Endothelial cell of hepatic sinusoid (primary cell): ENCODE data around the gene POLR2C.

Experiments
- in situ Hi-C: cut with HindIII; loops from 2 replicates; pipeline ENCODE4 v1.10.0; 2017; ENCODE audit warnings: low sequenced_read_pairs

The POLR2C gene

DNA sequence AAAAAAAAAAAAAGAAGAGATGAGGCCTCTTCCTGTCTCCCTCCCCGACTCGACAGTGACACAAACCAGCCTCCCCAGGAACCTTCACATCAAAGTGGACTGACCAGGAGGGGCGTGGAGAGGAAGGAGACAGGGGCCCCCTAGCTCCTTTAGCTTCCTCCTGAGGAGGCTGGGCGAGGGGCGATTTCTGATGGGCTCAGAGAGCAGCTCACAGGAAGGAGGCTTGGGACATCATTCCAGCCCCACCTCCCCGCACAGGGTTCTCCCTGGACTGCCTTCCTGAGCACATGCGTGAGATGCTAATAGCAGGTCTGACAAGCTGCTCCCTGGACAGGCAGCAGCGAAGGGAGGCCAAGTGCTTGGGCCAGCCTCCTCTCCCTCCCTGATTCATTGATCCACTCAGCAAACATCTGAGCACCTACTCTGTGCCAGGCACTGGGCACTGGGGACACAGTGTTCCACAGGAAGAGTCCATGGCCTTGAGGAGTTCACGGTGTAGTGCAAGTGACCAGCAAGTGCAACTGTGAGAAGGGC is 38.2 kb downstream of the POLR2C start:
- in situ Hi-C loops, result loop anchor here (10.0 kb wide), 1 partner anchor 74 kb away; no protein-coding TSS in a partner anchor

DNA sequence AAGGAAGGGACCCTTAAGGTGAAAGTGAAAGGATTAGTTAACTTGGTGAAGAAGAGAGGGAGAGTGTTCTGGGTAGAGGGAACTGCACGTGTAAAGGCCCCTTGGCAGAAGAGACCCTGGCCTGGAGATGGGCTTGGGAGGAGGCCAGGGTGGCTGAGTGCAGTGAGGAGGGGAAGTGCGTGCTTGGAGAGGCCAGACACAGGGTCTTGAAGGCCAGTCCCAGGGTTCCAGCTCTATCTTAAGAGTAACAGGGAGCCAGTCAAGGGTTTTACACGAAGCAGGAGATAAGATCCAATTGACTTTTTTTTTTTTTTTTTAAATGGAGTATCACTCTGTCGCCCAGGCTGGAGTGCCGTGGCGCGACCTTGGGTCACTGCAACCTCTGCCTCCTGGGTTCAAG is 39.0 kb downstream of the POLR2C start:
- in situ Hi-C loops, result loop anchor here (10.0 kb wide), 1 partner anchor 73 kb away; no protein-coding TSS in a partner anchor

DNA sequence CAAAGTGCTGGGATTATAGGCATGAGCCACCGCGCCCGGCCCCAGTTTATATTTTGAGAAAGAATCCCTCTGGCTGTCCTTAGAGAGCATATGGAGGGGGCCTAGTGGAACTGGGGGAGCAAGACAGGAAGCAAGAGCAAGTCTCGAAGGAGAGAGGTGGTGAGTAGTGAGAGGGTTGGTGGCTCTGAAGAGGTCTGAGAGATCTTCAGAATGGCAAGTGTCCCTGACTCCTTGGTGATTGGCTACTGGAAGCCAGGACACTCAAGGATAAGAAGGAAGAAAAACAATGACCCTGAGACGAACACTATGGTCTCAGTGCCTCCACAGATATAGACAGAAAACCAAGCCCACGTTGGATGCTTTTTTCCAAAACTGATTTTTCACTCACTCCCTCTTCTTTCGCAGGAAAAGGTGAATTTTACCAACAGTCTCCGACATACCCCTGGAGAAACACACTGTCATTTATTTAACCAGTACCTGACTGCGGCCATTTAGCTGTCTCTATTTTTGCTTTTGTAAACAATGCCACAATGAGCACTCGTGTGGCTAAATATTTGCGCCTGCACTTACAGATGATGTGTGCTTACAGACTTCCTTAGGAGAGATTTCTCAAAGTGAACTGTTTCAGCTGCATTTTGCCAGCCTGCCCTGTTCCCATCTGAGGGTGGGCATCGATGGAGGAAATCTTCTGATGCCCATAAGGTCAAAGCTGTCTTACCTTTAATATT is 39.7 kb downstream of the POLR2C start:
- in situ Hi-C loops, result loop anchor here (10.0 kb wide), 1 partner anchor 73 kb away; no protein-coding TSS in a partner anchor

DNA sequence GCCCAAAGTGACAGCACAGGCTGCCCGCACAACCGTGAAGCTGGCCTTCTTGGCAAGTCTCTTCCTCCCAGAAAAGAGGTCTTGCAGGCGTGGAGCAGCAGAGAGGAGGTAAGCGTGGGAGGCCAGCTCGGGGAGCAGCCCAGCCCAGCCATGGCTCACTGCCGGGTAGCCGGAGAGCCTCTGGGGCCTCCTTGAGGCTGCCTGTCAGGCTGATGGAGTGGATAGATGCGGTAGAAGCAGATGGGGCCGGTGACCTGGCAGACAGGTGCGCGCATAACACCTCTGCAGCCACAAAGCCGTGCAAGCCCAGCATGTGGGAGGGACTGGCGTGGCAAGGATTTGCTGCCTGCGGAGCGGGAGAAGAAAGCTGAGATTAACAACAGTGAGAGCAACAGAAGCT is 40.9 kb downstream of the POLR2C start:
- in situ Hi-C loops, result loop anchor here (10.0 kb wide), 1 partner anchor 71 kb away; no protein-coding TSS in a partner anchor

DNA sequence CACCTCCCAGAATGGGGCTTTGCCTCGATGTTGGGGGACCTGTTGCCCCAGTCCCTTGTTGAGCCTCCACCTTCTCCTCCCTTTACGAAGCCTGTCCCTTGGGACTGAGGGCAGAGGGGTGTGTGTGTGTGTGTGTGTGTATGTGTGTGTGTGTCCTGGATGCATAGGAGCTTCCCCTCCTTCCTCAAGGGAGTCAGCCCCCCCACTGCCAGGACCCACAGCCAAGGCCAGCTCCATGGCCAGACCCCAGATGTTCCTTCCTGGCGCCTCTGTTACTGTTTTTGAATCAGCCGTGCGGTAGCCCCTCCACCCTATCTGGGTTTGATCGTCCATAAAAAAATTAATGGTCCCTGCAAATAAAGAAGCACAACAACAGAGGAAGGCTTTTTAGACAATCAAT is 41.5 kb downstream of the POLR2C start:
- in situ Hi-C loops, result loop anchor here (10.0 kb wide), 1 partner anchor 71 kb away; no protein-coding TSS in a partner anchor

DNA sequence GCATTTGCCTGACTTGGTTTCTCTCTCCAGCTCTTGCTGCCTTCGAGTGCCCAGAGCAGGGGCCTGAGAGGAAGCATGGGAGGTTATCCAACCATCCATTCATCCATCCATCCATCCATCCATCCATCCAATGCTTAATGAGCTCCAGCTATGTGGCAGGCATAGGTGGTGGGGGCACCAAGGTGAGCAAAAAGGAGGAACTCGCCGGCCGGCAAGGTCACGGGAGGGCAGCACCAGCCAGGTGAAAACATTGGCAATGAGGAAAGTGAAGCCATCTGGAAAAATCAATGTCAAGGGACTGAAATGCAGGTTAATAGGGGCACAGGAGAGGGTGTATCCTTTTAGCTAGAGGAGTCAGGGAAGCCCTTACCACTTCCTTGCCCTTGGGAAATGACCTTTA is 42.0 kb downstream of the POLR2C start:
- in situ Hi-C loops, result loop anchor here (10.0 kb wide), 1 partner anchor 70 kb away; no protein-coding TSS in a partner anchor

DNA sequence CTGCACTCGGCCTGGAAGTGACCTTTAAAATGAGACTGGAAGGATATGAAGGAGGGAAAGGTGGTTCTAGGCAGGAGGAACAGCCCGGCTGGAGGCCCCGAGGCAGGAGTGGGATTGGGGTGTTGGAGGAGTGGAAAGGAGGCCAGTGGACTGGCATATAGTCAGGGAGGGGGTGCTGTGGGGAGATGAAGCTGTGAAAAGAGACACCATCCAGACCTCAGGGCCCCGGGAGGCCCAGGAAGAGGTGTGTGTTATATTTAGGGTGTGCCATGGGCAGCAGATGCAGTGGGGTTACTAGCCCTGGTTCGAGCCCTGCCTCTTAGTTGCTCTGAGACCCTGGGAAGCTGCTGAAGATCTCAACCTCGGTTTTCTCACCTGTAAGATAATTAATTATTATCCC is 42.7 kb downstream of the POLR2C start:
- in situ Hi-C loops, result loop anchor here (5.0 to 10.0 kb wide), 3 partner anchors 48 to 88 kb away; no protein-coding TSS in a partner anchor

DNA sequence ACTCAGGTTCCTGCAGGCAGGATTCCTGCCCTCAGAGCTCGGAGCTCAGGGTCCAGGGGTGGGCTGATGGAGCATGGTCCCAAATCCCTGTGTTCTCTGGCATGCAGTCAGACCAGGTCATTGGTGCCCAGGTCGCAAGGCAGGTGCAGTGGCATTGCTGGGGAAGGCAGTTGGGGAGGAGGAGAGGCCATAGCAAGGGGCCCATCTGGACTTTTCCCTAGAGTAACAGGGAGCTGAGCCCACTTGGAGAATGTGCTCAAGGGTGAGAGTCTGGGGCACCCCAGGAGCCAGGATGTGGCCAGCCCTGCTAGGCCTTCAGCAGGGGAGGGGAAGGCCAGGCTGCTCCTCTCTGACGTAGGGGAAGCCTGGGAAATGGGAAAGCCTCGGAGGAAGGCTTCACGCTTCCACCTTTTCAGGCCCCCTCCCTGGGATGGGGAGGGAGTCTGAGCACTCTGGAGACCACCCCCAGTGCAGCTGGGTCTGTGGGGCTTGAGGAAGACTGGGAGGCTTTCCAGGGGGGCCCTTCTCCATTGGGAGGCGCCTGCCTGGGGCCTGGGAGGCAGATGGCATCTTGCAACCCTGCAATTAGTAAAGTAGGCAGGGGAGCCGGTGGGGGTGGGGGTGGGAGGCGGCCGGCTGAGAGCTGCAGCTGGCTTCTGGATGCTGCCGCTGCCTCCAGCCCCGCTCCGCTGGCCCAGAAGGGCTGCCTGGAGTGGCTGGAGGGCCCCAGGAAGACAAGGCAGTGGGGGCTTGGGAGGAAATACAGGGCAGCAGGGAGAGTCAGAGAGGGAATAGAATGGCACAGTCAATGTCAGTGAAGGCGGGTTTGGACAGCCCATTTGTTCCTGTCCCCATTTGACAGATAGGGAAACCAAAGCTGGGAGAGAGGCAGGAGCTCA is 44.9 kb downstream of the POLR2C start:
- in situ Hi-C loops, result loop anchor here (5.0 to 10.0 kb wide), 3 partner anchors 50 to 90 kb away; no protein-coding TSS in a partner anchor

DNA sequence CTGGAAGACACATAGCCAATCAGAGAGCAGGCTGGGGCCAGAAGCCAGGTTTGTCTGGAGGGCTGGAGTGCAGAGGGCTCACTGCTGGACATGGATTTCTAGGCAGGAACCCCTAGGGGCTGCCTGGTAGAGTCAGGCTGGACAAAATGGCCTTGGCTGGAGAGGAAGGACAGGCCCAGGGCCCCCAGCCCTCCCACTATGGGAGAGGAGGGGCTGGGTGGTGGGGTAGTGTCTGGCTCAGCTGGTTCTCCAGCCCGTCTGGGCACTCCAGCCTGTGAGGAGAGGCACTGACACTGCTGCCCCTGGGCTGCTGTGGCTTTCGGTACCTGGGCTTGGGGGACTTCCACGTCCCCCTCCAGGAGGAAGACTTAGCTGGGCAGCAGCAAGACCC is 45.6 kb downstream of the POLR2C start:
- in situ Hi-C loops, result loop anchor here (5.0 to 10.0 kb wide), 3 partner anchors 51 to 91 kb away; no protein-coding TSS in a partner anchor

DNA sequence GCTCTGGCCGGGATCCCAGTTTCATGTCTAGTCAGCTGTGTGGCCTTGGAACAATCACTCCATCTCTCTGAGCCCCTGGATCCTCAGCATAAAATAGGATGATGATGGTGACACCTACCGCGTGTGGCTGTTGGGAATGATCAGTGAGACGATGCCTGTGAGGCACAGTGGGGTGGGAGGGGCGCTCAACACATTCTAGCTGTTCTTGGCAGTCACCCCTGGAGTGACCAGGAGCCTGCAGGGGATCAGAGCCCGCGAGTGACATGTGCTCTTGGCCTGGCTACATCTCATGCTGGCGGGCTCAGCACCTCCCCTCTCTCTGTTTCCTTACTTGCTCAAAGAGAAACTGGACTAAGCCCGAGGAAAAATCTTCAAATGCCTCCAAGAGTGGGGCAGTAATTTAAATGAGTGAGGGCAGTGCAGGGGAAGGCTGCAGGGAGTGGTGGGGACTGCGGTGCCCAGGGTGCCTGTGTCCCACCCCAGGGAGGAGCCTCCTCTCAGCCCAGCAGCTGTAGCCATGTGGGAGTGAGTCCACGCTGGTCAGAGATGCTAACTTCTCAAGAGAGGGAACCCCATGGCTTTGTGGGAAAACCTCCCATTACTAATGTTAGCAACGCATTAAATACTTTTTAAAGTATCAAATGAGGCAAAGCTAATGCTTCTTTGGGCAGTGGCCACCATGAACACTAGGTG is 46.9 kb downstream of the POLR2C start:
- in situ Hi-C loops, result loop anchor here (5.0 to 10.0 kb wide), 3 partner anchors 52 to 92 kb away; no protein-coding TSS in a partner anchor

DNA sequence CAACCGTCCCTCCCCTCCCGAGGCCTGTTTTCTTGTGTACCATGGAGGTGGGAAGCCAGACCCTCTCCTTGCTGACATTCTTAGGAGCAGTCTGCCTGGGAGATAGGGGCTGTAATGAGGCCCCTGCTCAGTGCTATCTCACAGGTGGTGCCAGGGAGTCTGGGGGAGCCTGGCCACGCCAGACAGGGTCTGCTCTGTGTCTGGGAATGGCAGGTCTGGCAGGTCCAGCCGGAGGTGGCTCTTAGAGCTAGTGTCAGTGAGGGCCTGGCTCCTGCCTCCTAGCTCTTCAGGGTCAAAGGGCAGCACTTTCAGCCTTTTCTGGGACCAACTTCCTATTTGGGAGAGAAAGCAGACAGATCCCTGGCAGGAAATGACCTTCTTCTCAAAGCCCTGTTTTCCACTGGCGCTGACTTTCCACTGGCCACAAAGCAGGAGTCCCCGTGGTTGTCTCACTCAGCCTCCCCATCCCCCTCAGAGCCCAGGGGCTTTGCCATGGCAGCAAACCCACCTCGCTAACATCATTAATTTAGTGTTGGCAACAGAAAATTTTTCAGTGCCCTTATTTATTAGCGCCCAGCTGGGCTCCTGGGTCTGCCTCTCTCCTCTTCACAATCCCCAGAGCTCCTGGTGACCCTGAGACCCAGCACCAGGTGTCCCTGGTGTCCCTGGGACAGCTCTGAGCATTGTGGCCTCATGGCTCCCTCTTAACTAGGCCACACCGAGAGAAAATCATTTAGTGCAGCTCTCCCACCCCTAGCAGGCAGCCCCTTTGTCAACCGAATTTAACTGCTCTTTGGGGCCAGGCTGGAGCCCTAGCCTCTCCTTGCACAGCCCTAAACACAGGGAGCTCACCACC is 47.8 kb downstream of the POLR2C start:
- in situ Hi-C loops, result no loop called here

DNA sequence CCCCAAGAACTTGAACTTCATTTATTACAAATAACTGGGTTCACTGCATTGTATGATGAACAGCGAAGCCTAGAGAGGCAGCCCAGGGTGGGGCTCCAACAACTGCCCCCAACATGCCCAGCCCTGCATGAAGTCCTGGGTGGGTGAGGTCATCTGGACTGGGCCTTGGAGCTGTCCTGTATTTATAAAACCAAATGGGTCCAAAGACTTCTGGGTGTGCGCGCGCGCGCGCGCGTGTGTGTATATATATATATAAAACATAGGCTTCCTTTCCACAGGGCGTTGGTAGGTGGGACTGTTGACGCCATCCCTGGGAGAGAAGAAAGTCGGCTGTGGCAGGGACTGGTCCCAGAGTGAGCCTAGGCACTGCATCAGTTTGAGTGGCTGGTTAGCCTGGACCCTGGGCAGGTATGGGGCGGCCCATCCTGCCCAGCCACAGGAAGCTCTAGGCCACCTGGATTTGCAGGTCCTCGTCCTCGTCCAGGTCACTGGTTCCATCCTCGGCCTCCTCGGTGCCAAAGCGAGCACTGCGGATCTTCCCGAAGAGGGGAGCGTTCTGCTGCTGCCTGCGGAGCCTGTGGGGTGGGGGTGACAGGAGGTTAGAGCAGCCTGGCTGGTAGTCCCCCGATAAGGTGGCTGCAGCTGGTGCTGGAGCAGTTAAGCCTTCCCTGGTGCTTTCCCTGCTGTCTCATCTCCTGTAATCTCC is 50.0 kb downstream of the POLR2C start:
- in situ Hi-C loops, result no loop called here

DNA sequence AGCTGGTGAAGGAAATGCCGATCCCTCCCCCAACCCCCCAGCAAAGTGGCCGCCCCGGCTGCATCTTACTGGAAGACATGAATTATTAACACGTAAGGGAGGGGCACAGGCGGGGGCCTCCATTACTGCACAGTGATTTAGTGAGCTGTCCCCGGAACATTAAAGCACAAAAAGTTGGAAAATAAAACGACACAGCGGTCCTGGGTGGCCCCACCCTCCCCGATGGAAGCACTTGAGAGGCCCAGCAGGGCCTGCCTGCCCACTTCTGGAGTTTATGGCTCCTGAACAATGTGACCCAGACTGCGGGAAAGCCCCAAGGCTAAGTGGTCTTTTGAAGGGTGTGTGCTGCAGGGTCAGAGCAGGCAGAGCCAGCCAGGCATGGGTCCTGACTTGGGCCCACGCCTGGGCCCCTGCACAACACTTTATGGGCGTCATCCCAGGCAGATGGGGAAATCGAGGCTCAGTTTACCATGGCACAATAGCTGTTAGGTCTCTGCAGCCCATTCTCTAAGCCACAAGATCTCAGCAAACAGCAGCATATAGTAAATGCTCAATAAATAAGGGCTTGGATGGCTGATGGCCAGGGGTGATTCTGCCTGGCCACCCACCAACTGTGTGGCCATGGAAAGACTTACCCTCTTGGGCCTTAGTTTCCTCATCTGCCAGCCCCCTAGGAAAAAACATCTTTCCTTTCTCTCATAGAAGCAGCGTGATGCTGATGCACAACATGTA is 51.1 kb downstream of the POLR2C start:
- in situ Hi-C loops, result no loop called here

DNA sequence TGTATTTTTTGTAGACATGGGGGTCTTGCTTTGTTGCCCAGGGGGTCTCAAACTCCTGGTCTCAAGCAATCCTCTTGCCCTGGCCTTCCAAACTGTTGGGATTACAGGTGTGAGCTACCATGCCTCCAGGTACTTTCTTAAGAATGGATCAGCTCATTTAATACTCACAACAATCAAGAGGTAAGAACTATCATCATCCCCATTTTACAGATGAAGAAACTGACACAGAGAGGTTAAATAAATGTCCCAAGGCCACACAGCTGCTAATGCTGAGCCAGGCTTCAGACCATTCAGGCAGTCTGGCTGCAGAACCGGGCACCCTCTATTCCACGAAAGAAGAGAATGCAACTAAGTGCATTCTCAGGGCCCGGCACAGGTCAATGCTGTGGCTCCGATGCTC is 51.9 kb downstream of the POLR2C start:
- in situ Hi-C loops, result no loop called here

DNA sequence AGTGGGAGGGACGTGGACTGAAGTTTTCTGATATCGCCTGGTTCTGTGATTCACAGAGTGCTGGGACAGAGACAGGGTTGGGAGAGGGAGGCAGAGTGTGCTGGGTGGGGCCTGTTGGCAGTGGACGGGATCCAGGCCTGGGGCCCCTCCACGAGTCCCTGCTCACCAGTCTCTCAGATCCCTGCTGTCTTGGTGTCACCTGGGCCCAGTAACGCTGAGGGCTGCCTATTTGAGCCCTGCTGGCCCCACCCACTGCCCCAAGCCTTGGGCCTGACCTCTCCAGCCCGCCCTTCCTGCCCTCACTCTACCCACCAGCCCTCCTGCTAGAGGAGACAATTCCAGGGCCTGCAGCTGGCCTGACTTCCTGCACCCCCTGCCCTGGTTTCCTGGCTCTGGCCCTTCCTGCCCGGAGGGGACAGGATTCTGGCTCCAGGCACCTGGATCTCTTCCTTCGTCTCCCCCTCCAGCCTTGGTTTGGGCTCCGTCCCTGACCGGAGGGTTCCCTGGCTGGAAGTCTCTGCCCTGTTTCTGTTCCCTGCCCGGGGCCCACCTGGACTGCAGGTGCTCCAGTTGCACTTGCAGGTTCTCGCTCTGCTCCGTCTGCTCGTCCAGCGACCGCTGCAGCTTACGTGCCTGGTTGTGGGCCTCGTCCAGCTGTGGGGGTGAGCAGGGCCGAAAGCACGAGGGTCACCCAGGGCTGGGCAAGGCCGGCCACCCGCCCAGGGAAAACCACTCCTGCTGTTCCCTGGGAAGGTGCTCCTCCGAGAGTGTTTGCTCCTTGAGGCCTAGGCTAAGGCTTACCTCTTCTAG is 52.5 kb downstream of the POLR2C start:
- in situ Hi-C loops, result no loop called here

DNA sequence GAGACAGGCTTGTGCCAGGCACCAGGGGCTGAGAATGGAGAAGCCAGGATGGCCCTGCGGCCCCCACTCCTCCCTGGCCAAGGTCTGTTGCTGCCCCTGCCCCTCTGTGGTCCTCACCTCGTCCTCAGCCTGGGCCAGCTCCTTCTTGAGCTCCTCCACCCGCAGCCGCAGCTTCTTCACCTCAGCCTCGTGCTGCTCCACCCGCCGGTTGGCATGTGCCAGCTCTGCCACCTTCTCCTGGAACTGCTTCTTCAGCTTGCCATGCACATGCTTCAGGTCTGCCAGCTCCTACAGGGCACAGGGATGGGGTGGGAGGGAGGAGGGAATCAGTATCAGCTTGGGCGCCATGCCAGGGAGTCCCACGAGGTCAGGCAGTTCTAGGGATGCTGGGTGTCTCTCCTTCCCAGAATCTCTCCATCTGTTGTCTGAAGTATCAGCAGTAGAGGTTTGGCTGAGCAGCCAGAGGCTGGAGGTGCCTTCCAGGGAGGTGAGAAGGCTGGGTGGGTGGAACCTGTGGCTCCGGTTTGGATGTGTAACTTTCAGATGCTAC is 53.8 kb downstream of the POLR2C start:
- in situ Hi-C loops, result no loop called here

DNA sequence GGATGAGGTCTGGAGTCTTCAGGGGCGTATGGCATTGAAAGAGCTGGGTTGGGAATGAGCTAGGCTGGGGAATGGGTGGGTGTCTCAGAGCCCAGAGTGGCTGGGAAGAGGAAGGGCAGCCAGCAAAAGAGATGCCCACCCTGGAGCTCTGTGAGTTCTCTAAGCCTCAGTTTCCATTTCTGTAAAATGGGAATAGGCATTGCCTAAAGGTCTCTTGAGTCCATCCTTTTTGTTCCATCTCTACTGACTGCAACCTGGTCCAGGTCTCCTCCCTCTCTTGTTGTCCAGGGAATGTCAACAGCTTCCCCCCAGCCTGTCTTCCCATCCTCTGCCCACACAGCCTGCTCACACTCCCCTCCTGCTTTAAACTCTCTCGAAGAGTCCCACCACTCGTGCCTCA is 54.3 kb downstream of the POLR2C start:
- in situ Hi-C loops, result no loop called here
